ENCODE data around the gene AP5Z1.

The AP5Z1 gene

DNA sequence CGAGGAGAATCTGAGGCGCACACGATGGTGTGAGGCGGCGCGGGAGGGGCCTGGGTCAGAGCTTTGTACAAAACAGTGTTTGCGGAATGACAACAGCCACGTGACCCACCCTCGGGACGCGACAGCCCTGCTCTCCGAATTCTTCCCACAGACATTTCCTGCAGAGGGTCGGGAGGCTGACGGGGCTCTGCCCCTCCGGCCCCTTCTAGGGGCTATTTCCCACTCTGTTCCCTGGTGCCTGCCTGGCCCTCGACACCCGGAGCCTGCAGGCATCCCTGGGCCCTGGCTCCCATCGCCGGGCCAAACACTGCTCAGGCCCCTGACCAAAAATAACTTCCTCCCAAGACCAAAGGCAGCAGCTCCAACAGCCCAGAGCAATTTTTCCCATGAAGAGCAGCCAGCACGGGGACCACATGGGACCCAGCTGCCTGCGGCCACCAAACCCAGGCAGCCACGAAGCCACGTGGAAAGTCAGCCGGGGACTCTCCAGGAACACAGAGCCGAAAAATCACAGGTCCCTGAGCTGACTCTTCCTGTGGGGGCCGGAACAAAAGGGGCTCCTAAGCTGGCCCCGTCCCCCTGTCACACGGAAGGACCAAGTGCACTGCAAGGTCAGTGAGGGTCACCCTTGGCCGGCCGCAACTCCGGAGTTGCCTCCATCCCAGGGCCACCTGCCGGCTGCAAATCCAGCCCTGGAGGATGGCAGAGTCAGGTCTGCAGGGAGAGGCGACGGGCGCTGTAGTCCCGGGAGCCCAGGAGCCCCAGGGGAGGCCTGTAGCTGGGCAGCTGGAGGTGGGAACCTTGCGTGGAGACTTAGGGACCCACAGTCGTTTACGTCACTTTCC, 44.4 kb downstream of the AP5Z1 start:
- H3K4me3 ChIP-seq (ENCODE audit: severe bottlenecking) = no peak overlapping the region

DNA sequence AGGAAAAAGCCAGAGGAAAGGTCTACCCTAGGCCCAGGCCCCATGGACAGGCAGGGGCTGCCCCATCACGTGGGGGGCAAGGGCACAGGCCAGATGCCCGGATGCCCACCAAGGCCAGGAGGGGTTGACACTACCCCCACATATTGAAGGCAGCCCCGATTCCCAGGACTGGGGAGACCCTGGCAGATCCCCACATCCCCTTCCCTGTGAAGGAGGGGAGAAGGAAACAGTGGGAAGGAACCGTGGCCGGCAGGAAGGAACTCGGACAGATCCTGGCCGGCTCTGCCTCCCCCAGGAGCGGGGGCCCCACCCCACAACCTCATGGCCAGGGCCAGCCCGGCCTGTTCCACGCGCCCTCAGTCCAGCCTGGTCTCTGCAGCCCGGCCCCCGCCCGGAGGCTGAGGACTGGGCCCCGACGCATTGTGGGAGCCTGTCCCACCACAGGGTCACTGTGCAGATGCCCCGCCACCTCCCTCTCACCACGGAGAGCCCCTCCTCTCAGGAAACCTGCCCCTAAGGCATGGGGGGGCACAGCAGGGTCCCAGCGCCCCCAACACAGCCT, 45.1 kb downstream of the AP5Z1 start:
- Histone ChIP-seq H3K4me1 (ENCODE audit: insufficient read depth, poor library complexity, severe bottlenecking) (no peaks in the 10 kb centered on the region), H3K36me3 (ENCODE audit: low read depth) (no peaks in the 10 kb centered on the region), H3K4me3 (ENCODE audit: severe bottlenecking) (no peak overlapping the region), H3K27ac (ENCODE audit: poor library complexity, severe bottlenecking) (no peak overlapping the region), H3K27me3 (ENCODE audit: insufficient read depth, poor library complexity, severe bottlenecking) (no peaks in the 10 kb centered on the region), H3K9me3 (ENCODE audit: severe bottlenecking) (no peaks in the 10 kb centered on the region)
- no peak for TF ChIP-seq CTCF (IDR thresholded peaks at IDR 0.05; ENCODE audit: poor library complexity, severe bottlenecking)
- no peak for DNase-seq (ENCODE audit: low spot score)
- ATAC-seq (ENCODE audit: low read depth) = no peak

More for the DNA sequence above, 44.4 kb downstream of the AP5Z1 start:
- no peaks in the 10 kb centered on the region for H3K27me3 ChIP-seq (ENCODE audit: insufficient read depth, poor library complexity, severe bottlenecking)
- no peak overlapping the region for H3K27ac ChIP-seq (ENCODE audit: poor library complexity, severe bottlenecking)
- H3K9me3 ChIP-seq (ENCODE audit: severe bottlenecking) = no peaks in the 10 kb centered on the region
- H3K36me3 ChIP-seq (ENCODE audit: low read depth) = no peaks in the 10 kb centered on the region
- no peak for TF ChIP-seq CTCF (IDR thresholded peaks at IDR 0.05; ENCODE audit: poor library complexity, severe bottlenecking)
- no peaks in the 10 kb centered on the region for H3K4me1 ChIP-seq (ENCODE audit: insufficient read depth, poor library complexity, severe bottlenecking)
- ATAC-seq (ENCODE audit: low read depth) (no peak), DNase-seq (ENCODE audit: low spot score) (no peak)

- no peaks in the 10 kb centered on the region for H3K9me3 ChIP-seq (ENCODE audit: severe bottlenecking)
- H3K36me3 ChIP-seq (ENCODE audit: low read depth) = no peaks in the 10 kb centered on the region
- no peaks in the 10 kb centered on the region for H3K4me1 ChIP-seq (ENCODE audit: insufficient read depth, poor library complexity, severe bottlenecking)
- DNase-seq (ENCODE audit: low spot score) (no peak), ATAC-seq (ENCODE audit: low read depth) (no peak)
- no peak overlapping the region for H3K27ac ChIP-seq (ENCODE audit: poor library complexity, severe bottlenecking)
- H3K27me3 ChIP-seq (ENCODE audit: insufficient read depth, poor library complexity, severe bottlenecking) = no peaks in the 10 kb centered on the region
- H3K4me3 ChIP-seq (ENCODE audit: severe bottlenecking) = no peak overlapping the region
- no peak for TF ChIP-seq CTCF (IDR thresholded peaks at IDR 0.05; ENCODE audit: poor library complexity, severe bottlenecking)
Measured at GRCh38 chr7:4820967-4821471, 45.6 kb downstream of the AP5Z1 start.

- H3K4me3 ChIP-seq (ENCODE audit: severe bottlenecking) = no peak overlapping the region
- H3K4me1 ChIP-seq (ENCODE audit: insufficient read depth, poor library complexity, severe bottlenecking) = no peaks in the 10 kb centered on the region
- DNase-seq (ENCODE audit: low spot score) (no peak), ATAC-seq (ENCODE audit: low read depth) (no peak)
- no peaks in the 10 kb centered on the region for H3K36me3 ChIP-seq (ENCODE audit: low read depth)
- no peaks in the 10 kb centered on the region for H3K27me3 ChIP-seq (ENCODE audit: insufficient read depth, poor library complexity, severe bottlenecking)
- no peaks in the 10 kb centered on the region for H3K9me3 ChIP-seq (ENCODE audit: severe bottlenecking)
- no peak for TF ChIP-seq CTCF (IDR thresholded peaks at IDR 0.05; ENCODE audit: poor library complexity, severe bottlenecking)
- H3K27ac ChIP-seq (ENCODE audit: poor library complexity, severe bottlenecking) = no peak overlapping the region
Measured at GRCh38 chr7:4822677-4823076, 47.3 kb downstream of the AP5Z1 start.

Data from RWPE2 (cell line).